ENCODE data around the gene SSTR3. TPM values are rescaled to one million over a fixed set of nuclear protein-coding genes. Genes with fewer than 3 reads are reported as not detected.

The SSTR3 gene
- total and polyA plus RNA-seq, 2 of the 13 experiments (the other 11 are each of a cell fraction or from before 2014, with no cell fraction given) = 0.08 to 0.64 TPM

- TF ChIP-seq GRHL1 (CRISPR knock-in tag; conservative IDR thresholded peaks at IDR 0.05) = no peak
- peak; percentile 13; the same call in 1 of the 2 replicates for TF ChIP-seq ZBTB49 (CRISPR knock-in tag; IDR thresholded peaks at IDR 0.05; ENCODE audit: borderline replicate concordance)
- TF ChIP-seq SRSF9 (IDR thresholded peaks at IDR 0.05; ENCODE audit: borderline replicate concordance, insufficient read depth, low read depth, low read length, poor library complexity, severe bottlenecking) = no peak
- peak; percentile 85 for TF ChIP-seq PAXIP1 (CRISPR knock-in tag; conservative IDR thresholded peaks at IDR 0.05)
- no peak for TF ChIP-seq ZBTB44 (CRISPR knock-in tag; IDR thresholded peaks at IDR 0.05)
- TF ChIP-seq BRD4 (CRISPR knock-in tag; IDR thresholded peaks at IDR 0.05) = peak; percentile 39
- no peak for TF ChIP-seq ZNF782 (CRISPR knock-in tag; IDR thresholded peaks at IDR 0.05; ENCODE audit: borderline replicate concordance)
- TF ChIP-seq ZNF781 (CRISPR knock-in tag; IDR thresholded peaks at IDR 0.05; ENCODE audit: borderline replicate concordance, not compliant biosample characterization) = no peak
- TF ChIP-seq NCOA2 (CRISPR knock-in tag; IDR thresholded peaks at IDR 0.05) = no peak
- TF ChIP-seq SKIL (CRISPR knock-in tag; IDR thresholded peaks at IDR 0.05; ENCODE audit: borderline replicate concordance) = no peak
- no peak for TF ChIP-seq ZFP36 (IDR thresholded peaks at IDR 0.05; ENCODE audit: borderline replicate concordance, low read depth, low read length, partially characterized antibody)
- TF ChIP-seq ZNF629 (CRISPR knock-in tag; conservative IDR thresholded peaks at IDR 0.05) = no peak
- no peak for TF ChIP-seq HCFC1 (IDR thresholded peaks at IDR 0.05; ENCODE audit: low read depth, low read length)
- TF ChIP-seq TEAD2 (CRISPR knock-in tag; IDR thresholded peaks at IDR 0.05) = no peak
- no peak for TF ChIP-seq EHMT2 (IDR thresholded peaks at IDR 0.05; ENCODE audit: borderline replicate concordance, low read depth, low read length)
- no peak for TF ChIP-seq GFI1 (CRISPR knock-in tag; IDR thresholded peaks at IDR 0.05; ENCODE audit: borderline replicate concordance)
- no peak for TF ChIP-seq ZNF660 (CRISPR knock-in tag; IDR thresholded peaks at IDR 0.05; ENCODE audit: borderline replicate concordance, low read depth)
These were observed 12.5 kb downstream of the SSTR3 start (continued) for GRCh38 chr22:37199760-37200108.
